ENCODE measurements around the gene CES4A. TPM values are rescaled to one million over a fixed set of nuclear protein-coding genes. Genes with fewer than 3 reads are reported as not detected.
A peak's percentile ranks its signal among the peaks of the same experiment; 100 is the strongest.
"Not testable (repeated sequence)": the region's sequence is repeated elsewhere in the genome, so short reads cannot be mapped to it uniquely, and the experiment has no call there.

CES4A gene
- total RNA-seq, 6 experiments from 2014 or later, result 1.7 to 3.5 (median 2.3) TPM

GRCh38 chr16:66968847-66969246, 19.5 kb upstream of the CES4A start:
- DNase-seq, result no peak
- peaks cover 24% of the 10 kb centered on the region for H3K27me3 Mint-ChIP-seq (ENCODE audit: insufficient read depth)
- H3K4me1 Mint-ChIP-seq (ENCODE audit: low read depth), result peaks cover 14% of the 10 kb centered on the region
- no peak overlapping the region for H3K4me3 Mint-ChIP-seq
- H3K9me3 Mint-ChIP-seq, result no peaks in the 10 kb centered on the region
- no peak overlapping the region for H3K27ac Mint-ChIP-seq
- H3K36me3 Mint-ChIP-seq (ENCODE audit: low read depth), result no peaks in the 10 kb centered on the region
- TF ChIP-seq, protein P1, sequence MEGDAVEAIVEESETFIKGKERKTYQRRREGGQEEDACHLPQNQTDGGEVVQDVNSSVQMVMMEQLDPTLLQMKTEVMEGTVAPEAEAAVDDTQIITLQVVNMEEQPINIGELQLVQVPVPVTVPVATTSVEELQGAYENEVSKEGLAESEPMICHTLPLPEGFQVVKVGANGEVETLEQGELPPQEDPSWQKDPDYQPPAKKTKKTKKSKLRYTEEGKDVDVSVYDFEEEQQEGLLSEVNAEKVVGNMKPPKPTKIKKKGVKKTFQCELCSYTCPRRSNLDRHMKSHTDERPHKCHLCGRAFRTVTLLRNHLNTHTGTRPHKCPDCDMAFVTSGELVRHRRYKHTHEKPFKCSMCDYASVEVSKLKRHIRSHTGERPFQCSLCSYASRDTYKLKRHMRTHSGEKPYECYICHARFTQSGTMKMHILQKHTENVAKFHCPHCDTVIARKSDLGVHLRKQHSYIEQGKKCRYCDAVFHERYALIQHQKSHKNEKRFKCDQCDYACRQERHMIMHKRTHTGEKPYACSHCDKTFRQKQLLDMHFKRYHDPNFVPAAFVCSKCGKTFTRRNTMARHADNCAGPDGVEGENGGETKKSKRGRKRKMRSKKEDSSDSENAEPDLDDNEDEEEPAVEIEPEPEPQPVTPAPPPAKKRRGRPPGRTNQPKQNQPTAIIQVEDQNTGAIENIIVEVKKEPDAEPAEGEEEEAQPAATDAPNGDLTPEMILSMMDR (IDR thresholded peaks at IDR 0.05), result no peak

DNA sequence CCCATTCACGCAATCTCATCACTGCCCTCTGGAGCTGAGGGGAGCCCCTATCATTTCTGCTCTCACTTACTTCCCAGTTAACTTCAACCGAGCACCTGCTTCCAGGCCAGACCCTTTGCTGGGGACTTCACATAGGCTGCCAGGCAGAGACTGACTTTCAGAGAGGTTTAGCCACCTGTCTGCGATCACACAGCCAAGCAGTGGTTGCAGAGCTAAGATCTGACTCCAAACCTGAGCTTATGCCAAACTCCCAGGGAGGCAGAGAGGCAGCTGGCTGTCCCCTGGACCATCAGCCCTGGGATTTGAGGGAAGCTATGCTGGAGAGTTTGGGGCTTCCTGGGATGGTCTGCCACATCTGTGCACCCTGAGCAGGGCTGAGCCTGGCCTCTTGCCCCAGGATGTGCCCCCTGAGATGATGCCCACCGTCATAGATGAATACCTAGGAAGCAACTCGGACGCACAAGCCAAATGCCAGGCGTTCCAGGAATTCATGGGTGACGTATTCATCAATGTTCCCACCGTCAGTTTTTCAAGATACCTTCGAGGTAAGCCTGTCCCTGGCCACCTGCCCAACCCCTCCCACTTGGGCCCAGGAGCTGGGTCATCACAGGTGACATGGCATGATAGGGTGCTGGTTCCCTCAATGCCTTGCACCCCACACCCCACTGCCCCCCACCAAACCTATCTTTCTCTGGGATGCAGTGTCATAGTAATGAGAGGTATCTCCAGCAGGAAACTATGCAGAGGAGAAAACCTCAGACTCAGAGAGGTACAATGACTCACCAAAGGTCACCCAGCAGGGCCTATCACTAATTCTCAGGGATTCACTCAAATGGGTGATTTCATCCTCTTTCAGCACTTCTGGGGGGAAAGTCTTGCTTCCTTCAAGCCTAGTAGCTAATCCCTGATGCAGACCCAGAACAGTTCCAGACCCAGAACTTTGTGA, 17.3 kb upstream of the CES4A start:
- DNase-seq, result peak; percentile 73

DNA sequence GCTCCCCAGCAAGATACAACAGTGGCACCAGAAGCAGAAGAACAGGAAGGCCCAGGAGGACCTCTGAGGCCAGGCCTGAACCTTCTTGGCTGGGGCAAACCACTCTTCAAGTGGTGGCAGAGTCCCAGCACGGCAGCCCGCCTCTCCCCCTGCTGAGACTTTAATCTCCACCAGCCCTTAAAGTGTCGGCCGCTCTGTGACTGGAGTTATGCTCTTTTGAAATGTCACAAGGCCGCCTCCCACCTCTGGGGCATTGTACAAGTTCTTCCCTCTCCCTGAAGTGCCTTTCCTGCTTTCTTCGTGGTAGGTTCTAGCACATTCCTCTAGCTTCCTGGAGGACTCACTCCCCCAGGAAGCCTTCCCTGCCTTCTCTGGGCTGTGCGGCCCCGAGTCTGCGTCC, 15.4 kb upstream of the CES4A start:
- no peak for DNase-seq
- Mint-ChIP-seq H3K36me3 (ENCODE audit: low read depth) (no peaks in the 10 kb centered on the region), H3K27ac (no peak overlapping the region), H3K9me3 (no peaks in the 10 kb centered on the region), H3K27me3 (ENCODE audit: insufficient read depth) (peaks cover 4% of the 10 kb centered on the region; the same call in 1 of the 2 replicates), H3K4me3 (no peak overlapping the region), H3K4me1 (ENCODE audit: low read depth) (peaks cover 20% of the 10 kb centered on the region)
- TF ChIP-seq, protein P1 (IDR thresholded peaks at IDR 0.05), result no peak

More for the DNA sequence above, 17.3 kb upstream of the CES4A start:
- Mint-ChIP-seq H3K4me3 (no peak overlapping the region), H3K27me3 (ENCODE audit: insufficient read depth) (peaks cover 16% of the 10 kb centered on the region), H3K4me1 (ENCODE audit: low read depth) (peaks cover 14% of the 10 kb centered on the region), H3K36me3 (ENCODE audit: low read depth) (no peaks in the 10 kb centered on the region), H3K27ac (no peak overlapping the region), H3K9me3 (no peaks in the 10 kb centered on the region)
- TF ChIP-seq, protein P1 (IDR thresholded peaks at IDR 0.05), result no peak

DNA sequence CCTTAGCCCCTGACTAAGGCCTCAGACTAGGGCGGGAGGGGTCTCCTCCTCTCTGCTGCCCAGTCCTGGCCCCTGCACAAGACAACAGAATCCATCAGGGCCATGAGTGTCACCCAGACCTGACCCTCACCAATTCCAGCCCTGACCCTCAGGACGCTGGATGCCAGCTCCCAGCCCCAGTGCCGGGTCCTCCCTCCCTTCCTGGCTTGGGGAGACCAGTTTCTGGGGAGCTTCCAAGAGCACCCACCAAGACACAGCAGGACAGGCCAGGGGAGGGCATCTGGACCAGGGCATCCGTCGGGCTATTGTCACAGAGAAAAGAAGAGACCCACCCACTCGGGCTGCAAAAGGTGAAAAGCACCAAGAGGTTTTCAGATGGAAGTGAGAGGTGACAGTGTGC, 14.7 kb upstream of the CES4A start:
- H3K4me3 Mint-ChIP-seq, result no peak overlapping the region
- H3K36me3 Mint-ChIP-seq (ENCODE audit: low read depth), result no peaks in the 10 kb centered on the region
- peaks cover 3% of the 10 kb centered on the region; the same call in 1 of the 2 replicates for H3K27me3 Mint-ChIP-seq (ENCODE audit: insufficient read depth)
- peaks cover 20% of the 10 kb centered on the region for H3K4me1 Mint-ChIP-seq (ENCODE audit: low read depth)
- no peak for DNase-seq
- no peak overlapping the region for H3K27ac Mint-ChIP-seq
- TF ChIP-seq, protein P1 (IDR thresholded peaks at IDR 0.05), result no peak
- no peaks in the 10 kb centered on the region for H3K9me3 Mint-ChIP-seq

DNA sequence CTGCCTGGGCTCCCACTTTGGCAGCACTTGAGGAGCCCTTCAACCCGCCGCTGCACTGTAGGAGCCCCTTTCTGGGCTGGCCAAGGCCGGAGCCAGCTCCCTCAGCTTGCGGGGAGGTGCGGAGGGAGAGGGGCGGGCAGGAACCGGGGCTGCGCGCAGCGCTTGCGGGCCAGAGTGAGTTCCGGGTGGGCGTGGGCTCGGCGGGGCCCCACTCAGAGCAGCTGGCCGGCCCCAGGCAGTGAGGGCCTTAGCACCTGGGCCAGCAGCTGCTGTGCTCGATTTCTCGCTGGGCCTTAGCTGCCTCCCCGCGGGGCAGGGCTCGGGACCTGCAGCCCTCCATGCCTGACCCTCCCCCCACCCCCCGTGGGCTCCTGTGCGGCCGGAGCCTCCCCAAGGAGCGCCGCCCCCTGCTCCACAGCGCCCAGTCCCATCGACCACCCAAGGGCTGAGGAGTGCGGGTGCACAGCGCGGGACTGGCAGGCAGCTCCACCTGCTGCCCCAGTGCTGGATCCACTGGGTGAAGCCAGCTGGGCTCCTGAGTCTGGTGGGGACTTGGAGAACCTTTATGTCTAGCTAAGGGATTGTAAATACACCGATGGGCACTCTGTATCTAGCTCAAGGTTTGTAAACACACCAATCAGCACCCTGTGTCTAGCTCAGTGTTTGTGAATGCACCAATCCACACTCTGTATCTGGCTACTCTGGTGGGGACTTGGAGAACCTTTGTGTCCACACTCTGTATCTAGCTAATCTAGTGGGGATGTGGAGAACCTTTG, 14.0 kb upstream of the CES4A start:
- DNase-seq; H3K36me3 Mint-ChIP-seq (ENCODE audit: low read depth); H3K27me3 Mint-ChIP-seq (ENCODE audit: insufficient read depth): not testable (repeated sequence)

GRCh38 chr16:66974932-66975246, 13.5 kb upstream of the CES4A start:
- H3K4me3 Mint-ChIP-seq; H3K36me3 Mint-ChIP-seq (ENCODE audit: low read depth); DNase-seq; H3K27me3 Mint-ChIP-seq (ENCODE audit: insufficient read depth); H3K9me3 Mint-ChIP-seq; H3K27ac Mint-ChIP-seq: not testable (repeated sequence)
- H3K4me1 Mint-ChIP-seq (ENCODE audit: low read depth), result peaks cover 20% of the 10 kb centered on the region

More for the DNA sequence above, 14.0 kb upstream of the CES4A start:
- not testable (repeated sequence) for H3K9me3 Mint-ChIP-seq, H3K27ac Mint-ChIP-seq, H3K4me3 Mint-ChIP-seq
- peaks cover 20% of the 10 kb centered on the region for H3K4me1 Mint-ChIP-seq (ENCODE audit: low read depth)

All from HFFc6 (cell line).